Measurements from ENCODE around the gene POLA1. TPM values are rescaled to one million over a fixed set of nuclear protein-coding genes. Genes with fewer than 3 reads are reported as not detected.

POLA1 gene
- total and polyA plus RNA-seq, 3 donors from 2014 or later, result 5.4 to 15.7 (median 15.0) TPM

DNA sequence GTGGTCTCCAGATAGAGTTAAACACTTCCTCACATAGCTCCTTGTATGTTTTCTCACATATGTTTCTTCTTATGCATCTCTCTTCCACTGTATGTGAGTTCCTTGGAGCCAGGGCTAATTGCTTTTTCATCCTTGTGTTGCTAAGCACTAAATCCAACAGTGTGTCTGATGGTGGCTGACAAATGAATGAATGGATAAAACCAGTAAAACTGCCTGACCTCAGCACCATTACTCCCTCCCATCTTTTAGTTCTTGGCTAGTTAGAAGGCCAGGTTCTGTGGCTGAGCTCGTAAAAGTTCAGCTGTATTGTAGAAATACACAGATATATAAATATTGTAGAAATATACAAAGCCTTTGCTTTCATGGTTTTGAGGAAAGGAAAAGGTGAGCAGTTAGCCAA, 271.7 kb downstream of the POLA1 start:
- H3K4me3 ChIP-seq, result no peak overlapping the region
- no peaks in the 10 kb centered on the region for H3K27me3 ChIP-seq
- 55 to 58% methylated on average over 1 of the region's 1 CpG for WGBS, 2 donors
- TF ChIP-seq POLR2A (IDR thresholded peaks at IDR 0.05), result no peak
- TF ChIP-seq, protein P1, sequence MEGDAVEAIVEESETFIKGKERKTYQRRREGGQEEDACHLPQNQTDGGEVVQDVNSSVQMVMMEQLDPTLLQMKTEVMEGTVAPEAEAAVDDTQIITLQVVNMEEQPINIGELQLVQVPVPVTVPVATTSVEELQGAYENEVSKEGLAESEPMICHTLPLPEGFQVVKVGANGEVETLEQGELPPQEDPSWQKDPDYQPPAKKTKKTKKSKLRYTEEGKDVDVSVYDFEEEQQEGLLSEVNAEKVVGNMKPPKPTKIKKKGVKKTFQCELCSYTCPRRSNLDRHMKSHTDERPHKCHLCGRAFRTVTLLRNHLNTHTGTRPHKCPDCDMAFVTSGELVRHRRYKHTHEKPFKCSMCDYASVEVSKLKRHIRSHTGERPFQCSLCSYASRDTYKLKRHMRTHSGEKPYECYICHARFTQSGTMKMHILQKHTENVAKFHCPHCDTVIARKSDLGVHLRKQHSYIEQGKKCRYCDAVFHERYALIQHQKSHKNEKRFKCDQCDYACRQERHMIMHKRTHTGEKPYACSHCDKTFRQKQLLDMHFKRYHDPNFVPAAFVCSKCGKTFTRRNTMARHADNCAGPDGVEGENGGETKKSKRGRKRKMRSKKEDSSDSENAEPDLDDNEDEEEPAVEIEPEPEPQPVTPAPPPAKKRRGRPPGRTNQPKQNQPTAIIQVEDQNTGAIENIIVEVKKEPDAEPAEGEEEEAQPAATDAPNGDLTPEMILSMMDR (IDR thresholded peaks at IDR 0.05), result no peak
- DNase-seq, result no peak
- no peaks in the 10 kb centered on the region for H3K9me3 ChIP-seq
- H3K4me1 ChIP-seq, result no peaks in the 10 kb centered on the region
- H3K36me3 ChIP-seq (ENCODE audit: low read depth, missing control alignments), result no peaks in the 10 kb centered on the region
- H3K27ac ChIP-seq, result no peak overlapping the region
- intact Hi-C loops (cut with DNase I; ENCODE audit: low total_unique reads), result no loop called here

DNA sequence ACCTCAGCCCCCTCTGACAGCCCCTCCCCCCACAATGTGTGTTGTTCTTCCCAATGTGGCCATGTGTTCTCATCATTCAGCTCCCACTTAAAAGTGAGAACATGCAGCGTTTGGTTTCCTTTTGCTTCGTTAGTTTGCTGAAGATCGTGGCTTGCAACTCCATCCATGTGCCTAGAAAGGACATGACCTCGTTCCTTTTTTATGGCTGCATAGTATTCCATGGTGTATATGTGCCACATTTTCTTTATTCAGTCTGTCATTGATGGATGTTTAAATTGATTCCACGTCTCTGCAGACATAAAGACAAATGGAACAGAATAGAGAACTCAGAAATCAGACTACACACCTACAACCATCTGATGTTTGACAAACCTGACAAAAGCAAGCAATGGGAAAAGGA, 276.1 kb downstream of the POLA1 start:
- Histone ChIP-seq H3K9me3 (no peaks in the 10 kb centered on the region), H3K27ac (no peak overlapping the region), H3K27me3 (no peaks in the 10 kb centered on the region), H3K4me1 (no peaks in the 10 kb centered on the region), H3K4me3 (no peak overlapping the region), H3K36me3 (ENCODE audit: low read depth, missing control alignments) (no peaks in the 10 kb centered on the region)
- WGBS, 2 donors, result 85 to 97% methylated on average over 5 of the region's 5 CpGs
- no peak for DNase-seq
- TF ChIP-seq, protein P1 (IDR thresholded peaks at IDR 0.05), result no peak
- TF ChIP-seq POLR2A (IDR thresholded peaks at IDR 0.05), result no peak
- intact Hi-C loops (cut with DNase I; ENCODE audit: low total_unique reads), result no loop called here

DNA sequence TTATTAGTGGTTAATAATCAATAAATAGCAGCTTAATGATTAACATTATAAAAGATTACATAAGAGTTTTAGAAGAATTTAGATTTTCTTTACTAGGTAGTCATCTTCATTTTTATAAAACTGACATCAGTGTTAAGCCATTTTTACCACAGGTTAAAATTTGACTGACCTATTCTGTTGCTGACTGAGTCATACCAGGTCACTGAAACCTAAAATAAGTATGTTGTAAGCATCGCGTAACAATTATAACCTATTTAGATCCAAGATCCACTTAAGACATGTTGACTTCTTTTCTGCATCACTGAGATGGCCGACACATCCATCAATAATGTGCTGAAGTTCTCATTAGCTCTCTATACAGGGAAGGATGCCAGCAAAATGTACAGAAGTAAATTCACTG, 285.4 kb downstream of the POLA1 start:
- 96 to 100% methylated on average over 3 of the region's 3 CpGs for WGBS, 2 donors
- H3K27me3 ChIP-seq, result no peaks in the 10 kb centered on the region
- TF ChIP-seq, protein P1 (IDR thresholded peaks at IDR 0.05), result no peak
- no peak for TF ChIP-seq POLR2A (IDR thresholded peaks at IDR 0.05)
- no peaks in the 10 kb centered on the region for H3K9me3 ChIP-seq
- no peaks in the 10 kb centered on the region for H3K4me1 ChIP-seq
- H3K27ac ChIP-seq, result no peak overlapping the region
- no peak for DNase-seq
- H3K4me3 ChIP-seq, result no peak overlapping the region
- no peaks in the 10 kb centered on the region for H3K36me3 ChIP-seq (ENCODE audit: low read depth, missing control alignments)
- intact Hi-C loops (cut with DNase I; ENCODE audit: low total_unique reads), result no loop called here

DNA sequence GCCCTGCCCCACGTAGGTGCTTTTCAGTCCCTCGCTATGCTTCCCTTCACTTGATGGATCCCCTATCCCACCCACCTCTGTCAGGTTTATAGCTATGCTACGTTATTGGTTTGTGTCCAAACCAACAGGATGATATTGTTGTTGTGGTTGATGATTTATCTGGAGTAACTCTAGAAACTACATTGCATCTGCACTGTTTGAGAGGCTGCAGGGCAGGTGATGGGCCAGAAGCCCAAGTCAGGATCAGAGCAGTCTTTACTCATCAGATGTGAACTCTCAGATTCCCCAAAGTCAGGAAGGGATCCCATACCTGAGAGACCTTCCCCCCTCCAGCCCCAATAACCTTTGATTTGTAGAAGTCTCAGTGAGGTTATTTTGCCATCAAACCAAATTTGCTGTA, 287.3 kb downstream of the POLA1 start:
- Histone ChIP-seq H3K9me3 (no peaks in the 10 kb centered on the region), H3K27me3 (no peaks in the 10 kb centered on the region), H3K36me3 (ENCODE audit: low read depth, missing control alignments) (no peaks in the 10 kb centered on the region), H3K27ac (no peak overlapping the region), H3K4me3 (no peak overlapping the region), H3K4me1 (no peaks in the 10 kb centered on the region)
- DNase-seq, result no peak
- TF ChIP-seq, protein P1 (IDR thresholded peaks at IDR 0.05), result no peak
- TF ChIP-seq POLR2A (IDR thresholded peaks at IDR 0.05), result no peak
- 88 to 96% methylated on average over 3 of the region's 3 CpGs for WGBS, 2 donors
- intact Hi-C loops (cut with DNase I; ENCODE audit: low total_unique reads), result no loop called here

DNA sequence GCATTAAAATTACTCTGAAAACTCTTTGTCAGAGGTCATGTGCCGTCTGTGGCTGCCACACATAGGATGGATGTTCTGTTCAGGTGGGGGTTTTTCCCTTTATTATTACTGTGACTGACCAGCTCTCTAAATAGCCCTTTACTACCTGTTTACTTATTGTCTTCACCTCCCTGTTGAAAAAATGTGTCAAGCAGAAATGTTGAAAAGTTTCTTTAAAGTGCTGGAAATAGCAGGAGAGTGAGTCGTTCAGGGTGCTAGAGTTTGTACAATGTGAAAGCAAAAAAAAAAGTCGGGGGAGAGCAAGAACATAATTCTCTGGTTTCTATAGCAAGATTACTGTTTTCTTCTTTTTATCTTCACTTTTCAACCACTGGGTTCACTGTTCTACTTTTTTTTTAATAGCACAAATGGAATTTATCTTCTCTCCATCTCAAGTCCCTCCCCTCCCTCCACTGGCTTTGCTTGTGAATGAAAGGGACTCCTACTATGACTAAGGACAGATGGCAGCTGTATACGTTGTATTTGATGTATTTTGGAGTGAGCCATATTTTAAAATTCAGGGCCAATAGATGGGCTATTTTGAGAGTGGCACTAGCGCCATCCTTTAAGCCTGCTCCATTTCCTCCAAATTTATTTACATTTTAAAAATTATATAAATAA, 288.7 kb downstream of the POLA1 start:
- H3K4me3 ChIP-seq, result no peak overlapping the region
- TF ChIP-seq, protein P1 (IDR thresholded peaks at IDR 0.05), result no peak
- no peak for TF ChIP-seq POLR2A (IDR thresholded peaks at IDR 0.05)
- no peak overlapping the region for H3K27ac ChIP-seq
- no peaks in the 10 kb centered on the region for H3K36me3 ChIP-seq (ENCODE audit: low read depth, missing control alignments)
- intact Hi-C loops (cut with DNase I; ENCODE audit: low total_unique reads), result no loop called here
- H3K9me3 ChIP-seq, result no peaks in the 10 kb centered on the region
- no peaks in the 10 kb centered on the region for H3K27me3 ChIP-seq
- DNase-seq, result no peak
- H3K4me1 ChIP-seq, result no peaks in the 10 kb centered on the region
- WGBS, 2 donors, result 81 to 84% methylated on average over 5 of the region's 5 CpGs

All from testis (tissue), 3 donors.